GM18519 (cell line): ENCODE results near the gene SLC48A1.
A peak's percentile ranks its signal among the peaks of the same experiment; 100 is the strongest.
"Not testable (repeated sequence)": the region's sequence is repeated elsewhere in the genome, so short reads cannot be mapped to it uniquely, and the experiment has no call there.

ENCODE experiments used
- ATAC-seq: cut with Tn5 transposase; IDR thresholded peaks from one replicate; pipeline ENCODE4 v1.9.1; 2021; ENCODE audit warnings: mild to moderate bottlenecking, moderate library complexity; ENCODE audit not compliant: unreplicated experiment, low FRiP score

The SLC48A1 gene

DNA sequence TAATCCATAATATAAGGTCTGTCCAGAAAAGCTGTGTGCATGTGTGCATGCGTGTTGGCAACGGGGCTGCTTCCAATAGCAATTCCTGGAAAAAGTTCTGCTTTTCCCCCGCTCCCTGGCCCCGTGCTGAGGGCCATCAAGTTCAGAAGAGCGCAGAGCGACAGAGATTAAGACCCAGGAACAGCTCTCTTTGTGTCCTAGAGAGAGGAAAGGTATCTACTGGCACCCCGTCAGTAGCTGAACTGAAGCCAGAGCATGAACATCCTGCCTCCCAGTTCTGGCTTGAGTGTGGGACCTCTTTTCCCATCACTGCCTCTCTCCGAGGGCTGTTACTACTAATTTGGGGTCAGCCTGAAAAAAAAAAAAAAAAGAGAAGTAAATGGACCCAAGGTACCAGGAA is 31.1 kb downstream of the SLC48A1 start:
- no peak for ATAC-seq

DNA sequence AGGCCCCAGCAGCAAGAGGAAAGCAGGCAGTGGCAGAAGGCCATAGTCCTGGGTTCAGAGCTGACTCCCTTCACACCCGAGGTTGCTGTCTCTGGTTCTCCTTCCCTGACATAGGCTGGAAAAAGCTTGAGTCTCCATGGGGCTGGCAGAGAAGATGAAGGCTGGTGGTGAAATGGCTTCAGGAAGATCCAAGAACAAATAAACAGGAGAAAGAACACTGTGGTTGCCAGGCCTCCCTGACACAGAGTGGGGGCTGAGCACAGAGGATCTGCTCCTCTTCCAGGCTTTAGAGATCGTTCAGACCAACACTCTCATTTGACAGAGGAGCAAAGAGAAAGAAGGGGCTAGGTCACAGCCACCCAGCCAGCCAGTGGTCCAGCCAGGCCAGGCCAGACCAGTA is 32.4 kb downstream of the SLC48A1 start:
- ATAC-seq = no peak

GRCh38 chr12:47807338-47807737 is 34.3 kb downstream of the SLC48A1 start:
- no peak for ATAC-seq

DNA sequence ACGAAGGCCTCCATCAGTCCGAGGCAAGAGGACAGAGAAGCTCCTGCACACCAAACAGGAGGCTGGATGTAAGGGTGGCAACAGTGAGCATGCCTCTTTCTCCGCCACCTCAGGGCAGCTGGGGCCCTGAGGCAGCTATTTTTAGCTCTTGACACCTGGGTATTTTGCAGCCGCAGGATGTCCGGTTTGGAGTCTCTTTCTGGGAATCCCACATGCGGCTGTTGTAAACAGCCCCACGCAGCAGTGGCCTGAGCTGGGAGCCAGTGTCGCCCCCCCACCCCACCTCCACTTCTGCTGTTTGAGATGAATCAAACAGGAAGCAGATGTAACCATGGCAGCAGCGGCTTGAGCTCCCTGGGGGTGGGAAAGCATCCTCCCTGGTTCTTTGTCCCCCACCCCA is 35.0 kb downstream of the SLC48A1 start:
- no peak for ATAC-seq

DNA sequence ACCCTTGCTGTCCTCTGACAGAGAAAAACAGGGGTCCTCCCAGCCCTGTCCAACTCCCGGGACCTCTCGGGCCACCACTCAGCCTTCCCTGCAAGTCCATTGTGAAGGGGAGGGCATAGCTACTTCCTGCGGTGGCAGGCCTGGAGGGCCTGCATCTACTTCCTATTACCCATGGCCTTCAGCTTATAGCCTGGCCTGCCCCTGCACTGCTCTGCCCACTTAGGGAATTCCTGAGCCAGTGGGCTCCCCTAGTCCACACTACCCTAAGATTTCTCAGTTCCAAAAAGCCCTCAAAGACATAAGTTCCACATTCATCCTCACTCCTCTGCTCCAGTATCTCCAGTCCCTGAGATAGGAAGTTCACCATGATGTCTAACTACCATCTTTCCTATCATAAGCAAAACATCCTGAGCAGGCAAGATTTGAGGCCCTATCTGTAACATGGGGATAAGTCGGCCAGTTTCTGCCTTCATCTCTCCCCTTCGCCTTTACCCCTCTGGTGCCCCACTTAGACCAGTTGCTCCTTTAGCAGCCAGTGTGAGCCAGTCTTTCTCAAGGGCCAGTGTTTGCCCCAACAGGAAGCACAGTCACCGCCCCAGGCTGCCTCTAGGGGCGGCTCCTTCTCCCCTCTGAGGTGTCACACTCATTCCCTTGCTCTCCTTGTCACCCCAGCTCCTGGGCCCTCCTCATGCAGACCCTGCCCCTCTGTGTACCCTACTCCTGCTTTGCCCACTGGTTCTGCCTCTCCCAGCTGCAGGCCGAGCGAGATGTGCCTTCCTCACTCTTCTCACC is 35.7 kb downstream of the SLC48A1 start:
- ATAC-seq = no peak

DNA sequence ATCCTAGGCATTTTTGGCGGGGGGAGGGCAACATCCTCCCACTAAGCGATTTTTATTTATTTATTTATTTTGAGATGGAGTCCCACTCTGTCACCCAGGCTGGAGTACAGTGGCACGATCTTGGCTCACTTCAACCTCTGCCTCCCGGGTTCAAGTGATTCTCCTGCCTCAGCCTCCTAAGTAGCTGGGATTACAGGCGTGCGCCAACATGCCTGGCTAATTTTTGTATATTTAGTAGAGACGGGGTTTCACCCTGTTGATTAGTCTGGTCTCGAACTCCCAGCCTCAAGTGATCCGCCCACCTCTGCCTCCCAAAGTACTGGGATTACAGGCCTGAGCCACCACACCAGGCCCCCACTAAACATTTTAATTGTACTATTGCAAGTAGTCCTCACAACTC is 36.5 kb downstream of the SLC48A1 start:
- ATAC-seq = not testable (repeated sequence)

DNA sequence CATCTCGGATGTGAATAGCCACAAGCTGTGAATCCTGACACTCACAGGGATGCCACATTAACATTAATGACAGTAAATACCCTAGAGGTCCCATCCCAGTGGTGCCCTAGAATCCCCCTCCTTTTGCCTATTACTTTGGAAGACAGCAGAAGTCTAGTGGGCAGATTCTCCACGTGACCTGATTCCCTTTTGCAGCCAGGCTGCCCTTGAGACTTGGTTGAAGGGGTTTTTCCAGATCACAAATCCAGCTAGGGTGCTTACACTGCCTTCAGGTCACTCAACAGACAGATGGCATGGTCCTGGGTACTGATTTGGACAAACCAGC is 38.0 kb downstream of the SLC48A1 start:
- no peak for ATAC-seq

DNA sequence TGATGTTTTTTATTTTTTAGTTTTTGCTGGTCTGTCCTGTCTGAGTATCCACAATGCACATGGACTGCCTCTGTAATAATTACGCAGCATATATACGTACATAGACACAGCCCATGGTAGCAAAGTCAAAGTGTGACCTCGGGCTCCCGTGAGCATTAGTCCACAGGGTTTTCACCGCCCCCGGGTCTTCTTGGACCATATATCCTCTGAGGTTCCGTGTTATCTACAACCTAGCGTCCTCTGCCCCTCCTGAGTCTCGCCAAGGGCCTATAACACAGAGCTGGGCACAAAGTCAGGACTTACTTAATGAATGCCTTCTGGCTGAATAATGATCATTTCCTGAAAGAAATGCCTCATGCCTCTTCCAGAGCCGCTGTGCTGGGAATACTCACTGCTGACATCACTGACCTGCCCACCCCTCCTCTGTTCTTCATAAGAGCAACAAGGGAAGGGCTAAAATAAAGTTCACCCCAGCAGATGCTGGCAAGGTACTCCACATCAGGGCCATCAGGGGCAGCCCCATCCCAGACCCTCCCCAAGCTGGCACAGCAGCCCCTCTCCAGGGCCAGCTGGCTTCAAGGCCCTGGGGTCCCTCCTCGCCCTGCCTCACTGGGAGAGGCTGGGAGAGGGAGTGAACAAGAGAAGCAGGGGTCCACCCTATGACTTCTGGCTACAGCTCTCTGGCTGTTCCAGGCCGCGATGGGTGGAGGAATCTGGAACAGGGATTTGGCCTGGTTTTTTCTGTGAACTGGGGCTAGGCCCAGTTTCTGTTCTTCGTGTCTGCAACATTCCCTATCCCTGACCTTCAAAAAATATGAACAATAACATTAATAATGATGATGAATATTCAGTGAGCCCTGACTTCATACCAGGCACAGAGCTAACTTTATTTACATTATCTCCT is 38.8 kb downstream of the SLC48A1 start:
- ATAC-seq = no peak

DNA sequence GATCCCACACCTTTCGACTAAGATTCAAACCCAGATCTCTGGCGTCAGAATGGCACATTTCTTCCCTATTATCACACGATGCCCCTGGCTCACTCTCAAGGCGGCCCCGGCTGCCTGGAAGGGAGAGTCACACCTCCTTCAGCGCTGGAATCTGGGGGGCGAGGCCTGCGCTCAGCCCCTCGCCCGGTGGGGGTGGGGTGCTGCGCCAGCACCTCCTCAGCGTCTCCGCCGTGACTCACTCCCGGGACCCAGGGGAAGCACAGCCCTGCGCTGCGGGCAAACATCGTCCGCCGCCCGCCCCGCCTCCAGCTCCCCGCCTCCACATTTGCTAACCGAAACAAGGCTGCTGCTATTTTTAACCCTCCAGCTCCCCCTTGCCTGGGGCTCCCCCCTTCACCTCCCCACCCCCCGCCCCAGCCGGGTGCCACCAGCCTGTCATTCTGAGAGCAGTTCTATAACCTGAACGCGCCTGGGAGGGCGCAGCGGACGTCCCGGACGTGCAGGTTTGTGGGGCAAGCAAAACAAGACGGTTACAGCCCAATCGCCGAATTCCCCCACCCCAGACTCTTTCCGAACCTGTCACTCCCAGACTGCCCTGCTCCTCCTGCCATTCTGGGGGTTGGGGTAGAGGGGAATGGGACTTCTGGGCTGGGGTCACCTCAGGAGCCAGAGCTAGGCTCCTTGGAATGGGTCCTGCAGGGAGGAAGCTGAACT is 39.9 kb downstream of the SLC48A1 start:
- ATAC-seq = peak; percentile 40

GRCh38 chr12:47813511-47814196 is 40.6 kb downstream of the SLC48A1 start:
- peak; percentile 28 for ATAC-seq

DNA sequence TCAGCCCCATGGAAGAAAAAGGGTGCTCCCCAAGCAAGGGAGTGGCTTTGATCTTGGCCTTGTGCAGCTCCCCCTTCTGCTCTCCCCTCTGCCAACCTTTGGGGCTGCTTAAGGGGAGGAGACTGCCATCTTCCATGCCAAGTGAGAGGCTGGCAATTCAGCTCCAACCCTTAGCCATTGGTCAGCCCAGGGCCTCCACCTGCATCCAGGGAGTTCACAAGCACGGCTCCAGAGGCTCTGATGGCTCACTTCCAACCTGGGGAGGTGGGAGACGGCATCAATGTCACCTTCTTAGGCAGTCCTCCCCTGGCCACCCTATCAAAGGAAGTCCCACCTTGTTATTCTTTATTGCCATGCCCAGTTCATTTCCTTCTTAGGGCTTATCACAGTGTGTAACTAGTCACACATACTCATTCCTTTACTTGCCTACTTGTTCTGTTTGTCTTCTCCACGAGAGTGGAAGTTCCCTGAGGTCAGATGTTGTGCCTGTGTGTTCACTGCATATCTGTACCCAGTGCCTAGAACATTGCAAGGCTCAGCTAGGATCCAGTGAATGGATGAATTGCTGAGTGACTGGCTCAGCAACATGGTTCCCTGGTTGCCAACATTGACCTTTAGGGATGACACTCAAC is 41.6 kb downstream of the SLC48A1 start:
- no peak for ATAC-seq

GRCh38 chr12:47815447-47815846 is 42.4 kb downstream of the SLC48A1 start:
- not testable (repeated sequence) for ATAC-seq

- no peak for ATAC-seq
Measured at GRCh38 chr12:47816403-47817271, 43.6 kb downstream of the SLC48A1 start.

- no peak for ATAC-seq
Measured at GRCh38 chr12:47817272-47818006, 44.4 kb downstream of the SLC48A1 start.

DNA sequence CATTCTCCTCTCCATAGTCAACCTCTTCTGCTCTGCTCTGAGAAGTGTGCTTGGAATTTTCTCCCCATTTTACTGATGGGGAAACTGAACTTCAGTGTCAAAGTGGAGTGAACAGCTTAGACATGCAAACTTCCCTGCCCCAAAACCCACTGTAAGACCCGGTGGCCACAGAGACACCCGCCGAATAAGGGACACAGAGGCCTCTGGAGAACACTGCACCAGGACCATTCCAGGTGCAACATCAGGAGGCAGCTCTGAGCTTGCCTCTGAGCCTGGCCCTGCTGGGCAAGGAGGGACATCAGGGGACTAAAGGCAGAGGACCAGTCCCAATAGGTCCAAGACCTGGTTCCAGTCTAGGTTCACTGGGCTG is 45.0 kb downstream of the SLC48A1 start:
- no peak for ATAC-seq

GRCh38 chr12:47818467-47819137 is 45.6 kb downstream of the SLC48A1 start:
- ATAC-seq = no peak

GRCh38 chr12:47819138-47819895 is 46.3 kb downstream of the SLC48A1 start:
- ATAC-seq = no peak
